Stomach (tissue), 9 donors: ENCODE results near the gene HECW1. TPM values are rescaled to one million over a fixed set of nuclear protein-coding genes. Genes with fewer than 3 reads are reported as not detected.
"Not testable (repeated sequence)": the region's sequence is repeated elsewhere in the genome, so short reads cannot be mapped to it uniquely, and the experiment has no call there.

Experiments
- DNase-seq, 2 donors: peaks; one replicate each; pipeline versions ENCODE4 v3.0.0 to v3.0.0-alpha.2; 2013 to 2019
- H3K27ac ChIP-seq, 5 donors: fragments of 200-600 bp in 4 of 5; sonication (generic) in 4 of 5; one replicate each; pipeline ENCODE4 v1.5.1; 2013 to 2019; ENCODE audit warnings: mild to moderate bottlenecking in 1 of 5, moderate library complexity in 1 of 5
- H3K27me3 ChIP-seq, 3 donors: fragments of 200-600 bp; sonication (generic); one replicate each; pipeline ENCODE4 v1.5.1; 2017 to 2019; ENCODE audit warnings: mixed run types in 1 of 3
- H3K36me3 ChIP-seq, 4 donors: fragments of 200-600 bp; sonication (generic); 1 replicate in 3 of 4; 2 replicates in 1 of 4; pipeline ENCODE4 v1.5.1; 2016 to 2019
- H3K4me1 ChIP-seq, 4 donors: fragments of 200-600 bp; sonication (generic); one replicate each; pipeline ENCODE4 v1.5.1; 2016 to 2019
- H3K4me3 ChIP-seq, 4 donors: fragments of 200-600 bp; sonication (generic) in 3 of 4; one replicate each; pipeline ENCODE4 v1.5.1; 2016 to 2019; ENCODE audit warnings: mild to moderate bottlenecking in 1 of 4
- H3K9me3 ChIP-seq, 4 donors: fragments of 200-600 bp; sonication (generic); one replicate each; pipeline ENCODE4 v1.5.1; 2016 to 2019
- CTCF ChIP-seq, 7 experiments: fragments of 450-650 bp in 4 of 7; fragments of 200-600 bp in 3 of 7; sonication (generic) in 3 of 7; IDR thresholded peaks; one replicate each; pipeline ENCODE4 v1.5.1; 2016 to 2019; ENCODE audit warnings: antibody characterized with exemption in 7 of 7, control low read depth in 2 of 7, mild to moderate bottlenecking in 1 of 7
- EP300 ChIP-seq: sonication (generic); formaldehyde crosslinking; IDR thresholded peaks from one replicate; pipeline ENCODE4 v1.6.1; 2017; ENCODE audit warnings: antibody characterized with exemption
- POLR2A ChIP-seq, 4 donors: fragments of 450-650 bp; IDR thresholded peaks; one replicate each; pipeline ENCODE4 v1.6.1; 2016; ENCODE audit warnings: antibody characterized with exemption in 4 of 4, control low read depth in 2 of 4, mild to moderate bottlenecking in 1 of 4, moderate library complexity in 1 of 4
- POLR2AphosphoS5 ChIP-seq, 3 donors: sonication (generic); formaldehyde crosslinking; IDR thresholded peaks; one replicate each; pipeline ENCODE4 v1.6.1; 2016; ENCODE audit warnings: antibody characterized with exemption in 3 of 3
- WGBS, 5 donors: extraction: QIAGEN DNeasy Blood & Tissue Kit in 3 of 5; methylation state at CpG; one replicate each; pipeline versions ENCODE4 v1.1.5 to v1.1.7; 2013 to 2018; 5-methylcytosine and 5-hydroxymethylcytosine counted together
- intact Hi-C: fragments of 100-400 bp; cut with DNase I; formaldehyde crosslinking; loops from one replicate; pipeline ENCODE4 v1.15.1; 2023; ENCODE audit warnings: low total_unique reads
- polyA plus RNA-seq, 3 donors: library from polyadenylated mRNA; stranded (reverse); fragments of 200-250 nt; gene quantifications; one replicate each; pipeline ENCODE4 v1.2.3, GENCODE V29; 2013
- total RNA-seq, 5 donors: library from RNA; depleted of rRNA; stranded (reverse); fragments of >200 nt; gene quantifications; one replicate each; pipeline versions ENCODE4 v1.1.0 to v1.2.3, GENCODE V29; 2014 to 2016
- donor health status: healthy with polysubstance abuse.
- donor health status: Bipolar disorder and iron deficiency.
- donor health status: healthy.

The HECW1 gene
- total and polyA plus RNA-seq, 8 donors, result 0.29 to 11.1 (median 1.4) TPM; not detected in 1

GRCh38 chr7:43485580-43485979 lies 373.1 kb downstream of the HECW1 start:
- Histone ChIP-seq H3K4me1 (no peaks in the 10 kb centered on the region), H3K36me3 (no peaks in the 10 kb centered on the region), H3K27me3 (no peaks in the 10 kb centered on the region), H3K27ac (no peak overlapping the region), H3K4me3 (no peak overlapping the region), H3K9me3 (no peaks in the 10 kb centered on the region)
- 91 to 98% (median 96%) methylated on average over 2 of the region's 2 CpGs for WGBS, 5 donors
- DNase-seq, result no peak
- intact Hi-C loops, result no loop called here
- TF ChIP-seq EP300 (no peak), POLR2AphosphoS5 (IDR thresholded peaks at IDR 0.05) (no peak), POLR2A (IDR thresholded peaks at IDR 0.05) (no peak), CTCF (IDR thresholded peaks at IDR 0.05) (no peak)

- H3K4me3 ChIP-seq, H3K4me1 ChIP-seq, DNase-seq, H3K27ac ChIP-seq, intact Hi-C loops, H3K9me3 ChIP-seq, H3K36me3 ChIP-seq, H3K27me3 ChIP-seq: not testable (repeated sequence)
- WGBS, 5 donors, result 96 to 99% (median 99%) methylated on average over 5 of the region's 5 CpGs
Observed at GRCh38 chr7:43486008-43486407, 373.6 kb downstream of the HECW1 start.

GRCh38 chr7:43486634-43487033 lies 374.2 kb downstream of the HECW1 start:
- TF ChIP-seq POLR2A (IDR thresholded peaks at IDR 0.05), result no peak
- no peak for TF ChIP-seq EP300
- TF ChIP-seq CTCF (IDR thresholded peaks at IDR 0.05), result no peak
- TF ChIP-seq POLR2AphosphoS5 (IDR thresholded peaks at IDR 0.05), result no peak
- DNase-seq, result no peak
- Histone ChIP-seq H3K4me1 (no peaks in the 10 kb centered on the region), H3K4me3 (no peak overlapping the region), H3K36me3 (no peaks in the 10 kb centered on the region), H3K27ac (no peak overlapping the region), H3K27me3 (no peaks in the 10 kb centered on the region), H3K9me3 (no peaks in the 10 kb centered on the region)
- 57 to 71% (median 62%) methylated on average over 3 of the region's 3 CpGs for WGBS, 5 donors
- intact Hi-C loops, result no loop called here

GRCh38 chr7:43487731-43488073 lies 375.3 kb downstream of the HECW1 start:
- Histone ChIP-seq H3K27me3 (no peaks in the 10 kb centered on the region), H3K4me1 (no peaks in the 10 kb centered on the region), H3K9me3 (no peaks in the 10 kb centered on the region), H3K4me3 (no peak overlapping the region), H3K27ac (no peak overlapping the region), H3K36me3 (no peaks in the 10 kb centered on the region)
- TF ChIP-seq CTCF (IDR thresholded peaks at IDR 0.05) (no peak), EP300 (no peak), POLR2A (IDR thresholded peaks at IDR 0.05) (no peak), POLR2AphosphoS5 (IDR thresholded peaks at IDR 0.05) (no peak)
- intact Hi-C loops, result no loop called here
- DNase-seq, result no peak

GRCh38 chr7:43489257-43489656 lies 376.8 kb downstream of the HECW1 start:
- no peak overlapping the region for H3K27ac ChIP-seq
- 8 to 34% (median 19%) methylated on average over 1 of the region's 1 CpG for WGBS, 5 donors
- intact Hi-C loops, result no loop called here

More at GRCh38 chr7:43489257-43489656, 376.8 kb downstream of the HECW1 start:
- Histone ChIP-seq H3K36me3 (no peaks in the 10 kb centered on the region), H3K27me3 (no peaks in the 10 kb centered on the region), H3K4me1 (no peaks in the 10 kb centered on the region), H3K4me3 (no peak overlapping the region), H3K9me3 (no peaks in the 10 kb centered on the region)
- TF ChIP-seq EP300 (no peak), POLR2A (IDR thresholded peaks at IDR 0.05) (no peak), CTCF (IDR thresholded peaks at IDR 0.05) (no peak), POLR2AphosphoS5 (IDR thresholded peaks at IDR 0.05) (no peak)
- no peak for DNase-seq
